HCT116 (cell line): ENCODE data around the gene NKX6-2.

Experiments used
- CEBPB ChIP-seq: IDR thresholded peaks from 2 replicates; pipeline ENCODE4 v1.6.1; 2012; ENCODE audit warnings: low read depth
- EGR1 ChIP-seq: IDR thresholded peaks from 2 replicates; pipeline ENCODE4 v1.6.1; 2012; ENCODE audit warnings: low read depth
- EZH2 ChIP-seq: fragments of 200-600 bp; sonication (generic); IDR thresholded peaks from 2 replicates; pipeline ENCODE4 v1.6.1; 2017; ENCODE audit warnings: antibody characterized with exemption, mixed run types
- POLR2A ChIP-seq: IDR thresholded peaks from 2 replicates; pipeline ENCODE4 v1.7.0; 2011; ENCODE audit warnings: borderline replicate concordance; ENCODE audit not compliant: insufficient read depth, insufficient read length; ENCODE audit errors: extremely low read depth
- POLR2AphosphoS5 ChIP-seq: IDR thresholded peaks from 2 replicates; pipeline ENCODE4 v1.6.1; 2011; ENCODE audit warnings: mild to moderate bottlenecking, low read depth, low read length, moderate library complexity
- SP1 ChIP-seq: IDR thresholded peaks from 2 replicates; pipeline ENCODE4 v1.6.1; 2012; ENCODE audit warnings: low read depth
- TCF7L2 ChIP-seq: IDR thresholded peaks from 2 replicates; pipeline ENCODE4 v1.7.0; 2011; ENCODE audit warnings: borderline replicate concordance, inconsistent platforms; ENCODE audit not compliant: insufficient read depth, insufficient read length; ENCODE audit errors: extremely low read depth
- YY1 ChIP-seq: IDR thresholded peaks from 2 replicates; pipeline ENCODE4 v1.6.1; 2011; ENCODE audit warnings: low read length, low read depth, moderate library complexity, mild to moderate bottlenecking; ENCODE audit not compliant: insufficient replicate concordance; ENCODE audit errors: extremely low read depth
- ZNF274 ChIP-seq: fragments of 200-500 bp; sonication (Bioruptor generic); IDR thresholded peaks from 2 replicates; pipeline ENCODE4 v1.6.1; 2014; ENCODE audit warnings: mild to moderate bottlenecking, low read depth, low read length, inconsistent platforms
- TF ChIP-seq, protein P1 (sequence below), 3 experiments: fragments of 200-600 bp in 1 of 3; sonication (generic) in 1 of 3; IDR thresholded peaks in 2 of 3; conservative IDR thresholded peaks in 1 of 3; 2 replicates each; pipeline ENCODE4 v1.5.1; 2012 to 2017; ENCODE audit warnings: low read depth in 2 of 3, low read length in 2 of 3, antibody characterized with exemption in 1 of 3, borderline replicate concordance in 1 of 3, control low read depth in 1 of 3, mild to moderate bottlenecking in 1 of 3, mixed read lengths in 1 of 3, mixed run types in 1 of 3, moderate library complexity in 1 of 3; ENCODE audit not compliant: insufficient read depth in 1 of 3
- TF ChIP-seq, protein P2 (sequence below): IDR thresholded peaks from 2 replicates; pipeline ENCODE4 v1.6.1; 2012; ENCODE audit warnings: low read depth
- TF ChIP-seq, protein P3 (sequence below): IDR thresholded peaks from 2 replicates; pipeline ENCODE4 v1.6.1; 2011; ENCODE audit warnings: mild to moderate bottlenecking, low read length, moderate library complexity; ENCODE audit not compliant: insufficient replicate concordance; ENCODE audit errors: extremely low read depth
- TF ChIP-seq, protein P4 (sequence below): IDR thresholded peaks from 2 replicates; pipeline ENCODE4 v1.6.1; 2012
- TF ChIP-seq, protein P5 (sequence below): IDR thresholded peaks from 2 replicates; pipeline ENCODE4 v1.6.1; 2012

DNA sequence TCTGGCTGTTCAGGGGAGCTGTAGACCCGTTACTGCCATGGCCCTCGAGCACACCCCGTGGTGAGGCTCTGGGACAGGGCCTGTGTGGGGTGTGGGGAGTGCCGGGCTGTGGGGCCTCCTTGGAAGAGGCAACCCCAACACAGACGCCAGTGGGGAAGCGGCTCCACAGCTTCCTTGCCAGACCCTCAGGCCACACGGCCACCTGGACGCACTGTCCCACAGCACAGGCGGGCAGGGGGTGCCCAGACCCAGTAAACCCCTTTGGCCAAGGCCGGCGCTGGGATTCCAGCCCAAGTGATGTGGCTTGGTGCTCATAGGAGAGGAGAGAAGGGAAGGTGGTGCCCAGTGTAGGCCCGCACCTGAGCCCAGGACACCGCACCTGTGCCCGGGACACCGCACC lies 12.9 kb upstream of the NKX6-2 start:
- TF ChIP-seq, protein P1, sequence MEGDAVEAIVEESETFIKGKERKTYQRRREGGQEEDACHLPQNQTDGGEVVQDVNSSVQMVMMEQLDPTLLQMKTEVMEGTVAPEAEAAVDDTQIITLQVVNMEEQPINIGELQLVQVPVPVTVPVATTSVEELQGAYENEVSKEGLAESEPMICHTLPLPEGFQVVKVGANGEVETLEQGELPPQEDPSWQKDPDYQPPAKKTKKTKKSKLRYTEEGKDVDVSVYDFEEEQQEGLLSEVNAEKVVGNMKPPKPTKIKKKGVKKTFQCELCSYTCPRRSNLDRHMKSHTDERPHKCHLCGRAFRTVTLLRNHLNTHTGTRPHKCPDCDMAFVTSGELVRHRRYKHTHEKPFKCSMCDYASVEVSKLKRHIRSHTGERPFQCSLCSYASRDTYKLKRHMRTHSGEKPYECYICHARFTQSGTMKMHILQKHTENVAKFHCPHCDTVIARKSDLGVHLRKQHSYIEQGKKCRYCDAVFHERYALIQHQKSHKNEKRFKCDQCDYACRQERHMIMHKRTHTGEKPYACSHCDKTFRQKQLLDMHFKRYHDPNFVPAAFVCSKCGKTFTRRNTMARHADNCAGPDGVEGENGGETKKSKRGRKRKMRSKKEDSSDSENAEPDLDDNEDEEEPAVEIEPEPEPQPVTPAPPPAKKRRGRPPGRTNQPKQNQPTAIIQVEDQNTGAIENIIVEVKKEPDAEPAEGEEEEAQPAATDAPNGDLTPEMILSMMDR (IDR thresholded peaks at IDR 0.05 in 2 of 3, conservative IDR thresholded peaks at IDR 0.05 in 1 of 3; ENCODE audit: borderline replicate concordance in 1 of 3, insufficient read depth in 1 of 3, low read depth in 2 of 3, low read length in 2 of 3) = no peak
- TF ChIP-seq EGR1 = no peak
- no peak for TF ChIP-seq EZH2
- TF ChIP-seq ZNF274 = no peak
- no peak for TF ChIP-seq SP1
- TF ChIP-seq POLR2A = no peak
- TF ChIP-seq, protein P2, sequence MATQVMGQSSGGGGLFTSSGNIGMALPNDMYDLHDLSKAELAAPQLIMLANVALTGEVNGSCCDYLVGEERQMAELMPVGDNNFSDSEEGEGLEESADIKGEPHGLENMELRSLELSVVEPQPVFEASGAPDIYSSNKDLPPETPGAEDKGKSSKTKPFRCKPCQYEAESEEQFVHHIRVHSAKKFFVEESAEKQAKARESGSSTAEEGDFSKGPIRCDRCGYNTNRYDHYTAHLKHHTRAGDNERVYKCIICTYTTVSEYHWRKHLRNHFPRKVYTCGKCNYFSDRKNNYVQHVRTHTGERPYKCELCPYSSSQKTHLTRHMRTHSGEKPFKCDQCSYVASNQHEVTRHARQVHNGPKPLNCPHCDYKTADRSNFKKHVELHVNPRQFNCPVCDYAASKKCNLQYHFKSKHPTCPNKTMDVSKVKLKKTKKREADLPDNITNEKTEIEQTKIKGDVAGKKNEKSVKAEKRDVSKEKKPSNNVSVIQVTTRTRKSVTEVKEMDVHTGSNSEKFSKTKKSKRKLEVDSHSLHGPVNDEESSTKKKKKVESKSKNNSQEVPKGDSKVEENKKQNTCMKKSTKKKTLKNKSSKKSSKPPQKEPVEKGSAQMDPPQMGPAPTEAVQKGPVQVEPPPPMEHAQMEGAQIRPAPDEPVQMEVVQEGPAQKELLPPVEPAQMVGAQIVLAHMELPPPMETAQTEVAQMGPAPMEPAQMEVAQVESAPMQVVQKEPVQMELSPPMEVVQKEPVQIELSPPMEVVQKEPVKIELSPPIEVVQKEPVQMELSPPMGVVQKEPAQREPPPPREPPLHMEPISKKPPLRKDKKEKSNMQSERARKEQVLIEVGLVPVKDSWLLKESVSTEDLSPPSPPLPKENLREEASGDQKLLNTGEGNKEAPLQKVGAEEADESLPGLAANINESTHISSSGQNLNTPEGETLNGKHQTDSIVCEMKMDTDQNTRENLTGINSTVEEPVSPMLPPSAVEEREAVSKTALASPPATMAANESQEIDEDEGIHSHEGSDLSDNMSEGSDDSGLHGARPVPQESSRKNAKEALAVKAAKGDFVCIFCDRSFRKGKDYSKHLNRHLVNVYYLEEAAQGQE = no peak
- TF ChIP-seq CEBPB = no peak
- no peak for TF ChIP-seq POLR2AphosphoS5
- no peak for TF ChIP-seq TCF7L2
- TF ChIP-seq, protein P3, sequence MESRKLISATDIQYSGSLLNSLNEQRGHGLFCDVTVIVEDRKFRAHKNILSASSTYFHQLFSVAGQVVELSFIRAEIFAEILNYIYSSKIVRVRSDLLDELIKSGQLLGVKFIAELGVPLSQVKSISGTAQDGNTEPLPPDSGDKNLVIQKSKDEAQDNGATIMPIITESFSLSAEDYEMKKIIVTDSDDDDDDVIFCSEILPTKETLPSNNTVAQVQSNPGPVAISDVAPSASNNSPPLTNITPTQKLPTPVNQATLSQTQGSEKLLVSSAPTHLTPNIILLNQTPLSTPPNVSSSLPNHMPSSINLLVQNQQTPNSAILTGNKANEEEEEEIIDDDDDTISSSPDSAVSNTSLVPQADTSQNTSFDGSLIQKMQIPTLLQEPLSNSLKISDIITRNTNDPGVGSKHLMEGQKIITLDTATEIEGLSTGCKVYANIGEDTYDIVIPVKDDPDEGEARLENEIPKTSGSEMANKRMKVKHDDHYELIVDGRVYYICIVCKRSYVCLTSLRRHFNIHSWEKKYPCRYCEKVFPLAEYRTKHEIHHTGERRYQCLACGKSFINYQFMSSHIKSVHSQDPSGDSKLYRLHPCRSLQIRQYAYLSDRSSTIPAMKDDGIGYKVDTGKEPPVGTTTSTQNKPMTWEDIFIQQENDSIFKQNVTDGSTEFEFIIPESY = no peak
- TF ChIP-seq, protein P4, sequence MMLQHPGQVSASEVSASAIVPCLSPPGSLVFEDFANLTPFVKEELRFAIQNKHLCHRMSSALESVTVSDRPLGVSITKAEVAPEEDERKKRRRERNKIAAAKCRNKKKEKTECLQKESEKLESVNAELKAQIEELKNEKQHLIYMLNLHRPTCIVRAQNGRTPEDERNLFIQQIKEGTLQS = no peak
- TF ChIP-seq YY1 = no peak
- TF ChIP-seq, protein P5, sequence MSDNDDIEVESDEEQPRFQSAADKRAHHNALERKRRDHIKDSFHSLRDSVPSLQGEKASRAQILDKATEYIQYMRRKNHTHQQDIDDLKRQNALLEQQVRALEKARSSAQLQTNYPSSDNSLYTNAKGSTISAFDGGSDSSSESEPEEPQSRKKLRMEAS = no peak
